ENCODE results near the gene TSPAN18. TPM values are rescaled to one million over a fixed set of nuclear protein-coding genes. Genes with fewer than 3 reads are reported as not detected.

The TSPAN18 gene
- total RNA-seq, 4 donors from 2014 or later = 27.7 to 70.1 (median 50.2) TPM

GRCh38 chr11:44861849-44862557 lies 135.2 kb downstream of the TSPAN18 start:
- WGBS = 39% methylated on average over 19 of the region's 19 CpGs
- peak; percentile 96 for DNase-seq (ENCODE audit: extremely low spot score)
- intact Hi-C loops (cut with DNase I) = no loop called here

DNA sequence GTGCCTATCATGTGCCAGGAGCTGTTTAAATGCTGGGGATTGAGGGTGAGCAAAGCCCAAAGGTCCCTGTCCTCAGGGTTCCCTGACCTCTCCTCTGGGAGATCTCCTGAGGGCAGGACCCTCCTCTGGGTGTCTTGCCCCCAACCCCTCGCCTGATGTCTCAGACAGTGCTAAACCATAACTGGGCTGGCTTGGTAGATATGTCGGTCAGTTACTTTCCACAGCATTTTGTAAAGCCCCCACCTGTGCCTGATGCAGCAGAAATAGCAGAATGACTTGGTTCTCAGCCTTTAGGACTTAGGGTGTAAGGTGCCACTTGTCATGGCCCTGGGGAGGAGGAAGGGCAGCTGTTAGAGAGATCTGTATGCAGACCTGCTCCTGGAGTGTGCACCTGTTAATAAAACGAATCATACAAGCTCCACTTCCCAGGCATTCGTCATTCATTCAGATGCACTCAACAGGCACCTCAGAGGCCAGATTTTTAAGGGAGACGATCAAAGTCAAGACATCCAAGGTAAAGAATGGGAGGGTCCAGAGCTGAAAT lies 135.9 kb downstream of the TSPAN18 start:
- no peak overlapping the region for H3K4me3 ChIP-seq
- H3K27ac ChIP-seq (replicated peaks in 1 of 4) = peak overlapping the region; percentile 92 to 96 (median 95)
- intact Hi-C loops (cut with DNase I) = no loop called here
- no peaks in the 10 kb centered on the region for H3K9me3 ChIP-seq
- H3K4me1 ChIP-seq = peaks cover 40 to 94% (median 90%) of the 10 kb centered on the region in 4 donors
- no peak for DNase-seq (ENCODE audit: extremely low spot score)
- TF ChIP-seq, protein P1, sequence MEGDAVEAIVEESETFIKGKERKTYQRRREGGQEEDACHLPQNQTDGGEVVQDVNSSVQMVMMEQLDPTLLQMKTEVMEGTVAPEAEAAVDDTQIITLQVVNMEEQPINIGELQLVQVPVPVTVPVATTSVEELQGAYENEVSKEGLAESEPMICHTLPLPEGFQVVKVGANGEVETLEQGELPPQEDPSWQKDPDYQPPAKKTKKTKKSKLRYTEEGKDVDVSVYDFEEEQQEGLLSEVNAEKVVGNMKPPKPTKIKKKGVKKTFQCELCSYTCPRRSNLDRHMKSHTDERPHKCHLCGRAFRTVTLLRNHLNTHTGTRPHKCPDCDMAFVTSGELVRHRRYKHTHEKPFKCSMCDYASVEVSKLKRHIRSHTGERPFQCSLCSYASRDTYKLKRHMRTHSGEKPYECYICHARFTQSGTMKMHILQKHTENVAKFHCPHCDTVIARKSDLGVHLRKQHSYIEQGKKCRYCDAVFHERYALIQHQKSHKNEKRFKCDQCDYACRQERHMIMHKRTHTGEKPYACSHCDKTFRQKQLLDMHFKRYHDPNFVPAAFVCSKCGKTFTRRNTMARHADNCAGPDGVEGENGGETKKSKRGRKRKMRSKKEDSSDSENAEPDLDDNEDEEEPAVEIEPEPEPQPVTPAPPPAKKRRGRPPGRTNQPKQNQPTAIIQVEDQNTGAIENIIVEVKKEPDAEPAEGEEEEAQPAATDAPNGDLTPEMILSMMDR (IDR thresholded peaks at IDR 0.05) = no peak
- TF ChIP-seq POLR2A (IDR thresholded peaks at IDR 0.05; ENCODE audit: low read depth) (no peak), EP300 (IDR thresholded peaks at IDR 0.05) (no peak), POLR2AphosphoS5 (IDR thresholded peaks at IDR 0.05) (no peak)
- 47% methylated on average over 5 of the region's 5 CpGs for WGBS
- H3K27me3 ChIP-seq = no peaks in the 10 kb centered on the region
- H3K36me3 ChIP-seq = peaks cover 0 to 13% (median 2%) of the 10 kb centered on the region in 4 donors

More at GRCh38 chr11:44861849-44862557, 135.2 kb downstream of the TSPAN18 start:
- Histone ChIP-seq H3K9me3 (no peaks in the 10 kb centered on the region), H3K27ac (replicated peaks in 1 of 4) (peak overlapping the region; percentile 92 to 96 (median 95)), H3K36me3 (peaks cover 0 to 13% (median 2%) of the 10 kb centered on the region in 4 donors), H3K27me3 (no peaks in the 10 kb centered on the region), H3K4me1 (peaks cover 45 to 99% (median 96%) of the 10 kb centered on the region in 4 donors), H3K4me3 (no peak overlapping the region)
- no peak for TF ChIP-seq POLR2A (IDR thresholded peaks at IDR 0.05; ENCODE audit: low read depth)
- TF ChIP-seq POLR2AphosphoS5 (IDR thresholded peaks at IDR 0.05) = peak; percentile 81
- TF ChIP-seq EP300 (IDR thresholded peaks at IDR 0.05) = no peak

- DNase-seq (ENCODE audit: extremely low spot score) = no peak
- intact Hi-C loops (cut with DNase I) = no loop called here
- Histone ChIP-seq H3K9me3 (no peaks in the 10 kb centered on the region), H3K4me1 (peaks cover 39 to 93% (median 89%) of the 10 kb centered on the region in 4 donors), H3K4me3 (no peak overlapping the region), H3K27me3 (no peaks in the 10 kb centered on the region), H3K27ac (replicated peaks in 1 of 4) (peak overlapping the region; percentile 92 to 96 (median 95)), H3K36me3 (peaks cover 0 to 13% (median 2%) of the 10 kb centered on the region in 4 donors)
- TF ChIP-seq EP300 (IDR thresholded peaks at IDR 0.05) (no peak), POLR2A (IDR thresholded peaks at IDR 0.05; ENCODE audit: low read depth) (no peak), POLR2AphosphoS5 (IDR thresholded peaks at IDR 0.05) (no peak)
- TF ChIP-seq, protein P1 (IDR thresholded peaks at IDR 0.05) = no peak
- WGBS = 63% methylated on average over 6 of the region's 6 CpGs
These were observed 136.5 kb downstream of the TSPAN18 start for GRCh38 chr11:44863231-44863630.

DNA sequence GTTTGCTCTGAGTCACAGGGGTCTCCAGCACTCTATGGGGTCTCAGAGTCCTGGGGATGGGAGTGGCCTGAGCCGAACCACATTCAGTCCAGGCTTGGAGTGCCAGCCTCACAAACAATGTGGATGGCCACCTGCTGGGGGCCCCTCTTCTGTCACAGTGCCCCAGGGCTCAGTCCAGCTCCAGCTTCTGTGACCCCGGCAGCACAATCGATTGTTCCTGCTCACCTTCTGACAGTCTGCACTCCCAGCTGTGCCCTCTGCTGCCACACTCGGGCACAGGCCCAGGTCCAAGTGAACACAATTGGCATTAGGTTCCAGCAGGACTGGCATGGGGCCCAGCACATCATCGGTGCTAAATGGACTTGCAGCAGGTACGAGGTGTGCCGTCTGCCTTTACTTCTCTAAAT lies 139.1 kb downstream of the TSPAN18 start:
- Histone ChIP-seq H3K4me1 (peaks cover 37 to 93% (median 90%) of the 10 kb centered on the region in 4 donors), H3K9me3 (no peaks in the 10 kb centered on the region), H3K36me3 (peaks cover 0 to 4% (median 0%) of the 10 kb centered on the region in 4 donors), H3K4me3 (no peak overlapping the region), H3K27ac (replicated peaks in 1 of 4) (peak overlapping the region; percentile 92 to 96 (median 95)), H3K27me3 (no peaks in the 10 kb centered on the region)
- TF ChIP-seq, protein P1 (IDR thresholded peaks at IDR 0.05) = peak in 1 of 3 experiments; percentile 12
- no peak for TF ChIP-seq EP300 (IDR thresholded peaks at IDR 0.05)
- peak; percentile 41 to 45 for TF ChIP-seq POLR2AphosphoS5 (IDR thresholded peaks at IDR 0.05)
- 61% methylated on average over 7 of the region's 7 CpGs for WGBS
- intact Hi-C loops (cut with DNase I) = no loop called here
- DNase-seq (ENCODE audit: extremely low spot score) = no peak

DNA sequence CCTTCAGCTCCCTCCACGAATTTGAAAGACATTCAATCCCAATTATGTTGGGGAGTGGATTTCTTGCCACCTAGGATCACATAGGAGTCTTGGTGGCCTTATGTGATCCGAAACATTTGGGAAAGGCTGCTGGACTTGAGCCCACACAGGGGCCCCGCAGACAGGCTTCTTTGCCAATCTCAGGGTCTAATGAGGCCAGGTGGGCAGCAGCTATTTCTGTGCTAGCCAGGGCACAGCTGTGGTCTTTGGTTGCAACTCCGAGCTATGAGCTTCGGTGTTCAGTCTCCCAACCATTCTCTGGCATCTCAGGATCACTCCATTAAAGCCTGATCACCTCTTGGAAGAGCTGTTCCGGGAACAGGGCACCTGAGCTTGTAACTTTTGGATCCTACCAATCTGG lies 139.5 kb downstream of the TSPAN18 start:
- Histone ChIP-seq H3K4me1 (peaks cover 37 to 89% (median 86%) of the 10 kb centered on the region in 4 donors), H3K36me3 (peaks cover 0 to 4% (median 0%) of the 10 kb centered on the region in 4 donors), H3K4me3 (no peak overlapping the region), H3K9me3 (no peaks in the 10 kb centered on the region), H3K27me3 (no peaks in the 10 kb centered on the region), H3K27ac (replicated peaks in 1 of 4) (peak overlapping the region; percentile 92 to 96 (median 95))
- TF ChIP-seq EP300 (IDR thresholded peaks at IDR 0.05) = no peak
- no peak for TF ChIP-seq POLR2AphosphoS5 (IDR thresholded peaks at IDR 0.05)
- TF ChIP-seq, protein P1 (IDR thresholded peaks at IDR 0.05) = no peak
- DNase-seq (ENCODE audit: extremely low spot score) = no peak
- intact Hi-C loops (cut with DNase I) = no loop called here
- WGBS = 78% methylated on average over 5 of the region's 6 CpGs
